Measurements from ENCODE around the gene TDRD7.

GRCh38 chr9:97529363-97530076 is 117.6 kb downstream of the TDRD7 start:
- TF ChIP-seq POLR2A (IDR thresholded peaks at IDR 0.05; ENCODE audit: low read length) (no peak), GATA1 (IDR thresholded peaks at IDR 0.05; ENCODE audit: low read depth, low read length) (no peak)

Data from erythroblast (primary cell).